Measurements from ENCODE around the gene AR.
"Not testable (repeated sequence)": the region's sequence is repeated elsewhere in the genome, so short reads cannot be mapped to it uniquely, and the experiment has no call there.

Gene AR

DNA sequence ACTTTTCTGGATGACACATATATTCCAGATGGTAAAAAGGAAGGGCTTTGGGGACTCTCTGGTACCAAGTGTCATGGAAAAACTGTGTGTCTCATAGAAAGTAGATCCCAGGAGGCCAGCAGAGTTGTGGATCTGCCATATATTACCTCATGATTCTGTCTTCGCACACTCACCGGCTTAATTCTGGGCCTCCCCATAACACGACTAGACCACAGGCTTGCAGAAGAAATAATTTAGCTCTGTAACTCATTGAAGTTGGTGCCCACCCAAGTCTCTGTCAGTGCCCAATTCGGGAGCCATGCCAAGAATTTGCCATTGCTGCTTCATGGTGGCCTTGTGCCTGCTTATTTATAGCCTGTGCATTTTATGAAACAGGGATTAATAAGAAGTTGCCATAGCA is 104.5 kb downstream of the AR start:
- DNase-seq: no peak

DNA sequence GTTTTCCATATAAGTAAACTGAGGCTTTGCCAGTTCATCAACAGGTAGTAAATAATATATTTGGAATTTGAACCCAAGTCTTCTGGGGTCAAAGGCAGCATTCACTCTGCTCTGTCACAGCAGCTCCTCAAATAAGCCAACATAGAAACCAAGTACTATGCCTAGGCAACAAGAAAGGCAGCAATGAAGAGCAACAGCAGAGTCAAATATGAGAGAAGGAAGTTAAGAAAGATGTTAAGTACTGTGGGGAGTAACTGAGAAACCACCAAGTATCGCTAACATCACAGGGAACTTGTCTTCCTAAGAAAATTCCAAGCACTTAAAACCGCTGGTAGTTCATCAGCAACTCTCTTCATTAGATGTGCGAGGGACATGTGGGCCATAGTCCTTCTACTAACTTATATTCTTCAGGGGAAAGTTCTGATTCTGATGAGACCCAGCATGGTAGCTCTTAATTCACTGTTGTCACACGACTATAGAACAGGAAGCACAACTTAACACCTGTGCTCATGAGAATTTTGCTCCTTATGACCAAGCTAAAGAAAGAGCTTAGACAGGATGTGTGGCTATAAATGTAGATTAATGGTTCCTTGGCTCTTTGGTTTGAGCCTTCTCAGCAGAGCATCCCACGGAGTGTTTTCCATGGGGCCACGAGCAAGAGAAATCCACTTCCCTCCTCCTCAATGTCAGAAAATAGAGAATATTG is 107.8 kb downstream of the AR start:
- no peak for DNase-seq

- no peak for DNase-seq
Measured at GRCh38 chrX:67652543-67652942, 108.7 kb downstream of the AR start.

DNA sequence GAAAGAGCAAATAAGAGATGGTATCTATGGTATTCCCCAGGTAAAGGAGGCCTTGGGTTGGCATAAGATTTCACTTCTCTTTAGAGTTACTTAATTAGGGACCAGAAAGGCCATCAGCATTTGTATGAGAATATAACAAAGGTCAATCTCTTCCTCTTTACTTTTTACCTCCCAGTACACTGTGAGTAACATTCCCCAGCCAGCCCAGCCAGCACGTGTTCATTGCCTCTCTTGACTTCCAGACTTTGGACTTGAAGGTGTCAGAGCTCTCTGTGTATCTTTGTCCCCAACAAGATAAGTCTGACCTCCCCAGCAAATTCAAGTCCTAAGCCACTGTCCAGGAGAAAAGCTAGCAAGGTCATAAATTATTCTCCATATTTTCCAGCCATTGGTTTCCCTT is 110.5 kb downstream of the AR start:
- DNase-seq: no peak

DNA sequence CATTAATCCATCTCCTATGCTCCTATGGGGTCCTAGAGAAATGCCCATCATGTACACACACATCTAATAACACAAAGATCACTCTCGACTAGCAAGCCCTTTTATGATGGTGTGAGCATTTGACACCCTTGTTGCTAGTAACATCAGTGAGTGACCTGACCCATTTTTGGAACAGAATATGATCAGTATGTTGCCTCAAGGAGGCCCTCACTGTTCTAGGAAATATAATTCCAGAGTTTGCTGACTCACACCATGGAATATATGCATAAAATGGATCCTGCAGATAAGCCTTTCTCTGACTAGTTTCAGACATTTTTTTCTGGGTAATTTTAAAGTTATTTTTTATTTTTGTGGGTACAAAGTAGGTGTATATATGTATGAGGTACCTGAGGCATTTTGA is 121.8 kb downstream of the AR start:
- no peak for DNase-seq

DNA sequence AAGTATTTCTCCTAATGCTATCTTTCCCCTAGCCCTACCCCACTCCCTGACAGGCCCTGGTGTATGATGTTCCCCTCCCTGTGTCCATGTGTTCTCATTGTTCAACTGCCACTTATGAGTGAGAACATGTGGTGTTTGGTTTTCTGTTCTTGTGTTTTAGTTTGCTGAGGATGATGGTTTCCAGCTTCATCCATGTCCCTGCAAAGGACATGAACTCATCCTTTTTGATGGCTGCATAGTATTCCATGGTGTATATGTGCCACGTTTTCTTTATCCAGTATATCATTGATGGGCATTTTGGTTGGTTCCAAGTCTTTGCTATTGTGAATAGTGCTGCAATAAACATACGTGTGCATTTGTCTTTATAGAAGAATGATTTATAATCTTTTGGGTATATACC is 126.9 kb downstream of the AR start:
- DNase-seq: not testable (repeated sequence)

DNA sequence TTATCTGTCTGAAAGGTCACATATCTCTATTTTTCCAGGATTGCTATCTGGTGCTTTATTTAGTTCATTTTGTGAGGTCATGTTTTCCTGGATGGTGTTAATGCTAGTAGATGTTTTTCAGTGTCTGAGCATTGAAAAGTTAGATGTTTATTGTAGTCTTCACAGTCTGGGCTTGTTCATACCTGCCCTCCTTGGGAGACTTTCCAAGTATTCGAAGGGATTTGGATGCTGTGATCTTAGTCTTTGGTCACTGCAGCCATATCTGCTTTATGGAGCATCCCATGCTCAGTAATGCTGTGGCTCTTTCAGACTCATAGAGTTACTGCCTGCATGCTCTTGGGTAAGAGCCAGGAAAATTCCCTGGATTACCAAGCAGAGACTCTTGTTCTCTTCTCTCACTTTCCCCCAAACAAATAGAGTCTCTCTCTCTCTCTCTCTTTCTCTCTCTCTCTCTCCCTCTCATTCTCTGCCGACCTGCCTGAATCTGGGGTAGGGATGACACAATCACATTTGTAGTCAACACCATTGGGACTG is 130.0 kb downstream of the AR start:
- no peak for DNase-seq

DNA sequence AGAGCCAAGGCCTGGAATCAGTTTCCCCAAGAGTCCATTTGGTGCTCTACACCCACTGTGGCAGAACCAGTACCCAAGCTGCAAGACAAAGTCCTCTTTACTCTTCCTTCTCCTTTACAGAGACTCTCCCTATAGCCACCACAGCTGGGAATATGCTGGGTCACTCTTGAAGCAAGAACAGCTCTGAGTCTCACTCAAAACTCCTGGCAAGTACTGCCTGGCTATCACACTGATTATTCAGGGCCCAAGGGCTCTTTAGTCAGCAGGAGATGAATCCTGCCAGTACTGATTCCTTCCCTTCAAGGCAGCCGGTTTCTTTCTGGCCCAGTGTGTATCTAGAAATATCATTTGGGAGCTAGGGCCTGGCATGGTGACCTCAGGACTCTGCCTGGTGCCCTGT is 130.9 kb downstream of the AR start:
- no peak for DNase-seq

DNA sequence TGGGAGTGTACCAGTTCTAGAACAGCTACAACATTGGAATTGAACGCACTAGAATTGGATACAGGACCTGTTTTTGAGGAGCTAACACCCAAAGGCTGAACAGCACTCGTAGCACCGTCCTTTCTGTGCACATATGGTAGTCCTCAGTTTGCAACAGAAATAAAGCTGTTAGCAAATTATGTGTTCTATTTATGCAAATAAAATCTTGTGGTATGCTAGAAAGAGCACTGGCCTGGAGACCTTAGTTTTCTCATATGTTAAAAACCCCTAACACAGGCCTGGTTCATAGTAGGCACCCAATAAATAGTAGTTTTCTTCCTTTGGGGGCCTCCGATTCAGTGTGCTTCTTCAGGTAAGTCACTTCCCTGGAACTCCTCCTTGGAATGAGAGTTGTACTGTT is 140.3 kb downstream of the AR start:
- no peak for DNase-seq

- DNase-seq: no peak
Measured at GRCh38 chrX:67692246-67692645, 148.4 kb downstream of the AR start.

DNA sequence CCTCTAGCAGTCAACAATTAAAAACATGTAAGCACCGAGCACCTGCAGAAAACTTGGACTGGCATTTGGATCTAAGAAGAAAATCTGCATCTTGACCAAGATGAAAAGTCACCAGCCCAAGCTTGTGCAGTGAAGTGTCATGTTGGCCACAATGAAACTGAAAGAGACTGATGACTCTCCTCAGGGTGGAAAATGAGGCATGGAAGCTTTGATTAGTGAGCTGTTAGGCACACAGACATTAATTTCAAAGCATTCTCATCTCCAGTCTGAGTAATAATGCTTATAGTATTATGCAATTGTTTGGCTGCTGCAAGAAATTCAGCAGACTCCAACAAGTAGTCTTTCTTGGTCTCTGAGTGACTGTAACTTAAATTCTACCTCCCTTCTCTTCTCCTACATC is 150.1 kb downstream of the AR start:
- DNase-seq: no peak

GRCh38 chrX:67697452-67697851 is 153.6 kb downstream of the AR start:
- no peak for DNase-seq

GRCh38 chrX:67700602-67701001 is 156.8 kb downstream of the AR start:
- no peak for DNase-seq

GRCh38 chrX:67714004-67714403 is 170.2 kb downstream of the AR start:
- no peak for DNase-seq

DNA sequence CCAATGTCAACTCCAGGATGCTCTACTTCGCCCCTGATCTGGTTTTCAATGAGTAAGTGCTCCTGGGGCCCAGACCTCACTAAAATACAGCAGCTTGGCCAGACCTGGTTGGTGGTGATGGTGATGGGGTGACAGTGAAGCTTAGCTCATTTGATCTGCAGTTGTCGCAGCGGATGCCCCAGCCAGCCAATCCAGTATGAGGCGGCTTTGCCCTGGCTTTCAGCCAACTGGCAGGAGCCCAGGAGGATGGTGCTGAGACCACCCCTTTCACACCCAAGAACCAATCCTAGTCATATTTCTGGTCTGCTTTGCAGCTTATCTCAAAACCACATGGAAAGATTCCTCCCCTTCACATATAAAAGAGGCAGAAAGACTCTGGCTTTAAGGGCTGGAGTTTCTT is 173.8 kb downstream of the AR start:
- no peak for DNase-seq

DNA sequence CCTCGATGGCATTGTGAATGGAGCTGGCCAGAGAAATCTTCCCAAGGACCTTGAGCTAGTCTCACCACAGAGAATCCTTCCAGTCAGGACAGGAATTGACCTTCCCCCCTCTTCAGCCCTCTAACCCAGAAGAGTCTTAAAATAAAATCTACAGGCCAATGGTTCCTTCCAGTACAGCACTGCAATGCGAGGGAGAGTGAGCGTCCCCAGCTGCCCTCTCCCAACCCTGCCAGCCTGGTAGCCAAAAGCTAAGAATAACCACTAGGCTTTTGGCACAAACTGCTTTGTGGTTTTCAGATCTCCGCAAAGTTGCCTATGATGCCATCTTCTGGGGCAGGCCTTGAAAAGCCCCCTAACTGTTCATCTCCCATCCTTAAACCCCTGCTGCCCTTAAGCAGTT is 175.1 kb downstream of the AR start:
- no peak for DNase-seq

- no peak for DNase-seq
Measured at GRCh38 chrX:67720344-67720743, 176.5 kb downstream of the AR start.

DNA sequence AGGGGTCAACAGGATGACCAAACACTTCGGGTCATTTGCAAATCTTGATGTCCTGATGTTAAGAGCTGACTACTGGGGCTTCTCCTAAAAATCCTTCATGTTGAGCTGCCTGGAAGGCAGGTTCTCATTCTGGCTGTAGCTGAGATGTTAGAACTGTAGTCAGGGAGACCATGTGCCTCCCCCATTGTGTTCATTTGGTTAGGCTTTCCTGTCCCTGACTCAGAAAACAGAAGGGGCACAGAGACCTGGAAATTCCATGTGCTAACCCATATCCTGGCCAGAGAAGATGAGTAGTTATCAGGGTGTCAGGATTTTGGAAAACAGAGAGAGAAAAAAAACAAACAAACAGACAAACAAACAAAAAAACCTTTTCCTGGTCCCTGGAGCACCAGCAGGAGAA is 177.5 kb downstream of the AR start:
- no peak for DNase-seq

DNA sequence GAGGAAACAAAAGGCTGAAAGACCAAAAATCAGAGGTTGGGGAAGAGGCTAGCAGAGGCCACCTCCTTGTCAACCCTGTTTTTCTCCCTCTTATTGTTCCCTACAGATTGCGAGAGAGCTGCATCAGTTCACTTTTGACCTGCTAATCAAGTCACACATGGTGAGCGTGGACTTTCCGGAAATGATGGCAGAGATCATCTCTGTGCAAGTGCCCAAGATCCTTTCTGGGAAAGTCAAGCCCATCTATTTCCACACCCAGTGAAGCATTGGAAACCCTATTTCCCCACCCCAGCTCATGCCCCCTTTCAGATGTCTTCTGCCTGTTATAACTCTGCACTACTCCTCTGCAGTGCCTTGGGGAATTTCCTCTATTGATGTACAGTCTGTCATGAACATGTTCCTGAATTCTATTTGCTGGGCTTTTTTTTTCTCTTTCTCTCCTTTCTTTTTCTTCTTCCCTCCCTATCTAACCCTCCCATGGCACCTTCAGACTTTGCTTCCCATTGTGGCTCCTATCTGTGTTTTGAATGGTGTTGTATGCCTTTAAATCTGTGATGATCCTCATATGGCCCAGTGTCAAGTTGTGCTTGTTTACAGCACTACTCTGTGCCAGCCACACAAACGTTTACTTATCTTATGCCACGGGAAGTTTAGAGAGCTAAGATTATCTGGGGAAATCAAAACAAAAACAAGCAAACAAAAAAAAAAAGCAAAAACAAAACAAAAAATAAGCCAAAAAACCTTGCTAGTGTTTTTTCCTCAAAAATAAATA is 179.9 kb downstream of the AR start:
- no peak for DNase-seq

- DNase-seq: no peak
Measured at GRCh38 chrX:67724359-67725110, 180.7 kb downstream of the AR start.

GRCh38 chrX:67725471-67725870 is 181.7 kb downstream of the AR start:
- DNase-seq: no peak

GRCh38 chrX:67726018-67726417 is 182.2 kb downstream of the AR start:
- DNase-seq: no peak

GRCh38 chrX:67727576-67727975 is 183.8 kb downstream of the AR start:
- DNase-seq: no peak

Data from right kidney (tissue), 1 donor.